Occipital lobe (tissue), 2 donors: ENCODE measurements around the gene IRX3. TPM values are rescaled to one million over a fixed set of nuclear protein-coding genes. Genes with fewer than 3 reads are reported as not detected.
"Not testable (repeated sequence)": the region's sequence is repeated elsewhere in the genome, so short reads cannot be mapped to it uniquely, and the experiment has no call there.

Source experiments
- DNase-seq: peaks from one replicate; lab custom pipeline; 2025; lab: John Stamatoyannopoulos, UW
- total RNA-seq: library from RNA; depleted of rRNA; stranded (reverse); fragments of >200 nt; gene quantifications from one replicate; pipeline ENCODE4 v1.2.3, GENCODE V29; 2014

The IRX3 gene
- total RNA-seq, 1 donor from 2014 or later, result not detected

DNA sequence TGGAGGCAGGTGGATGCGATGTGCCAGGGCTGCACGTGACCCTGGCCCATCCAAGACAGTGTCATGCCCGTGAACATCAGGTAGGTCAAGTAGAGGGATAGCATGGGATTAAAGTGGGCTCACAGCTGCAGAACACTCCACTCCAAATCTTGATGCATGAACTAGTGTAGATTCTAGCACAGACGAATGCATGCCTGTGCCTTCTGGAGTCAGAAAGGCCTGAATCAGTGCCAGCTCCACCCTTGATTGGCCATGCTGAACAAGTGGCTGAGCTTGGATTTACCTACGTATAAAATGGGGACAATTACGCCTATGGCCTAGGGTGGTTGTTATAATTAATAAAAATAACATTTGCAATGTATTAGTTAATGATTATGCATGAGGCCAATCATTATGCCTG lies 10.6 kb downstream of the IRX3 start:
- no peak for DNase-seq

DNA sequence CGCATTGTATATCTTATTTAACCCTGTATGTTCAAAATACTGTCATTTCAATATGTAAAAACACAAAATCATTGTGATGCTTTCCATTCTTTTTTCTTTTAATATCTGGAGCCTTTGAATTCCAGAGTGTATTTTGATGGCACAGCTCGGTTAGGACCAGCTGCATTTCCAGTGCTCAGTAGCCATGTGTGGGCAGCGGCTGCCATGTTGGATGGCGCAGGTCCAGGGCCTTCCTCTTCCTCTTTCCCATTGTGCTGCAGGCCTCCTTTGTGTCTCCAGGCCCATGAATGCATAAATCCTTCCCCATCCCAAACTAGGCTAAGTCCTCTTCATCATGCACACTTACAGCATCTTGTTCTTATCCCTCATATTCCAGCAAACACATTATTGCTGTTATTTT lies 13.0 kb downstream of the IRX3 start:
- no peak for DNase-seq

DNA sequence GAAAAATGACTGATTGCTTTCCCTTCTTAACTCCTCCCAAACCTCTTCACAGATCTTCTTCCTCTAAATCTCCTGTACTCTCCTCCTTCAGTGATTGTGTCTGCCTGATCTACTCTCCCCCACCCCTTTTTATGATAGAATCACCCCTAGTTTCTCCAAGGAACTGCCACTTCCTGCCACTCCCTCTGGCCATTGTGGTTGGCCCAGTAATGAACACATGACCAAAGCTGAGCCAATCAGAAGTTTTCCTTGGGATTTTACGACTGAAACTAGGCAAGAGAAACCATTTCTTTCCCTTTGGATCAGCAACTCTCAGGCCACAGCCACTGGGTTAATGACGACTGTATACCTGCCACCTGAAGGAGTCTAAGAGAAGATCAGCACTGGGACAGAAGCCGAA lies 15.9 kb downstream of the IRX3 start:
- DNase-seq, result no peak

DNA sequence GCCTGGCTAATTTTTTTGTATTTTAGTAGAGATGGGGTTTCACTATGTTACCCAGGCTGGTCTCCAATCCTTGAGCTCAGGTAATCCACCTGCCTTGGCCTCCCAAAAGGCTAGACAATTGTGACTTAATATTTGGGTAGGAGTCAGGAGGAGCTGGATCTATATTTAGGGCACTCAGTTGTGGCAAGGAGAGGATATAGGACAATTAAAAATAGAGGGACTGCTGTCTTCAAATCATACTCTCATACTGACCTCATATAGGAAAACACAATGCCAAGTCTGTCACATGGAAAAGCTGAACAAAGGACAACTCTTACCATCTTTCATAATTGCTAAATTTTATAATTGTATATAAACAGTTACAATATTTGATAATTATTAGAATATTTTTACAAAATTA lies 17.1 kb downstream of the IRX3 start:
- DNase-seq, result no peak

DNA sequence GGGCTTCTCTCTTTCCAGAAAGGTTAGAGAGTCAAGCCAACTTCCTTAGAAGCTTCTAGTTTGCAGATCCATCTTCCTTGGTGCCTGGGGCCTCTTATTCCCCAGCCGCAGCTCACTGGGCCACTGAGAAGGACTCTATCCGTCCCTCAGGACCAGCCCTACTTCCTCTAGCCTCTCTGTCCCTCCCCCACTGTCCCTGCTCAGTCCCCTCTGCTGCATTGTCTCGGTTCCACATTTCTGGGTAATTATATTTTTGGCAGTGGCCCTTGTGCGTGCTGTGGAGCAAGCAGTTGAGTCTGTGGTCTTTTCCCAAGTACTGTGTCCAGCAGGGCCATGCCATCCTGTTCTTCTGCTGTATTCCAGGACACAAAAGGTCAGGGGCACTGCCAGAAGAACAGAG lies 17.8 kb downstream of the IRX3 start:
- DNase-seq, result no peak

DNA sequence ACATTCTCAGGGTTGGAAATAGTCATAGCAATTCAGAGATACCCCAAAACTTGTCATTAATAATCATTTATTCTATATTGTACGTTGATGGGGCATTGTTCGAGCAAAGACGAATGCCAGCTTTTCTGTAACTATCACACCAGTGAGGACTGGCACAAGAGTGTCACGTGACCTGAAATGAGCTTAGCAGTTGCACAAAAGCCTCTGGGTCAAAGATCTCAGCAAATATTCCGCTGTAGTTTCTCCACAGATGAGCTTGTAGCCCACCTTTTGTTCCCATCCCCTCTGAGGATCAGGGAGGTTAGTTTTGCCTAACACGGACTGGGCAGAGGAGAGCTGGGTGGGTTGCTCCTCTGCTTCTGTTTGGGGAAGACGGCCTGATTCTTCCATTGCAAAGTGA lies 18.2 kb downstream of the IRX3 start:
- DNase-seq, result no peak

DNA sequence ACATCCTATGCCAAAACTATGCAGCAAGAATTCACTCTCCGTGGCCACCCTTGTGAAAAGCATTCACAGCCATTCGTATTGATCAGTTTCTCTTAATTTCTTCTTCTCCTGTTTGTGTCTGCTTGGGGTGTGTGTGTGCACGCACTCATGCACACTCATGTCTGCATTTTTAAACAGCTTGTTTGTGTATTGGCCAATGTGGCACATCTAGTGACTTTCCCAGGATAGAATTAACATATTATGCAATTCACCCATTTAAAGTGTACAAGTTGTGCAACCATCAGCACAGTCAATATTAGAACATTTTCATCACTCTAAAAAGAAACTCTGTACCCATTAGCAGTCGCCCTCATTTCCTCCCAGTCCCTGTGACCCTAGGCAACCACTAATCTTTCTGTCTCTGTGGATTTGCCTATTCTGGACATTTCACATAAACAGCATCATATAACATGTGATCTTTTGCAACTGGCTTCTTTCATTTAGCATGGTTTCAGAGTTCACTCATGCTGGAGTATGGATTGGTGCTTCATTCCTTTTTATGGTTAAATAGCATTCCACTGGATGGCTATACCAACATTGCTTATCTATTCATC lies 20.1 kb downstream of the IRX3 start:
- DNase-seq, result no peak

DNA sequence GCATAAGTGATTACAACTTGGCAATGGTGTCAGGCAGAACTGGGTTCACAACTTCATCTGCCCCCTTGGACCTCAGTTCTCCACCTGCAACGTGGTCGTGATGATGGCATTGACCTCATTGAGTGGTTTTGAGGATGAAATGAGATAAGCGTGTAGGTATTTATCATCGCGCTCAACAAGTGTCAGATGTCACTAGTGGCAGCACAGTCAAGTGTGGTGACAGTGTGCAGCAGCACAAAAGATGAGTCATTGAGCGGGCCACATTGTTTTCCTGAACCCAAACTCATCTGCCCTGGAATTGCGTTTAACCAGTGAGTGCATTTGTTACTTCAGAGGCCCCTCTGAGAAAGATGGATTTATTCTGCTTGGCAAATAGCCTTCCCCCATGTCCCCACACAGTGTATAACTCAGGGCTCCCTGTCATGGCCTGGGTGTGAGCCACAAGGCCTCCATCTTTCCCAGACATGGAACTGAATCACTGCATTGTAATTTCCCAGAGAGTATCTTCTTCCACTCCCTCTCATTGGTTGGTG lies 20.9 kb downstream of the IRX3 start:
- DNase-seq, result no peak

DNA sequence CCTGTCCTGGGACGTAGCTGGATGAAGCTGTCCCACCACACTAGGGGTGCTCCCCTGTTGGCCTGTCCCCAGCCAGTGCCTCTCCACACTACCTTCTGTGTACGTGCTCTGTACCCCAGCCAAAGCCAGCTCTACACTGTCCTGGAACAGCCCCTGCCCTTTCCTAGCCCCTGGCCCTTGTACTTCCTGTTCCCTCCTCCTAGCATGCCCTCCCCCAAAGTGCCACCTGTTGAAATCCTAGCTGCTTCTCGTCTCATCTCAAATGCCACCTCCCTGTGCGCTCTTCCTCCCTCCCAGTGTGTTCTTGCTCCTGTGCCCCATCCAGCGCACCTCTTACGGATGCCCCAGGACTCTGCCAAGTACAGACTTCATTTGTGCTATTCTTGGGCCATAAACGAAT lies 33.5 kb downstream of the IRX3 start:
- no peak for DNase-seq

DNA sequence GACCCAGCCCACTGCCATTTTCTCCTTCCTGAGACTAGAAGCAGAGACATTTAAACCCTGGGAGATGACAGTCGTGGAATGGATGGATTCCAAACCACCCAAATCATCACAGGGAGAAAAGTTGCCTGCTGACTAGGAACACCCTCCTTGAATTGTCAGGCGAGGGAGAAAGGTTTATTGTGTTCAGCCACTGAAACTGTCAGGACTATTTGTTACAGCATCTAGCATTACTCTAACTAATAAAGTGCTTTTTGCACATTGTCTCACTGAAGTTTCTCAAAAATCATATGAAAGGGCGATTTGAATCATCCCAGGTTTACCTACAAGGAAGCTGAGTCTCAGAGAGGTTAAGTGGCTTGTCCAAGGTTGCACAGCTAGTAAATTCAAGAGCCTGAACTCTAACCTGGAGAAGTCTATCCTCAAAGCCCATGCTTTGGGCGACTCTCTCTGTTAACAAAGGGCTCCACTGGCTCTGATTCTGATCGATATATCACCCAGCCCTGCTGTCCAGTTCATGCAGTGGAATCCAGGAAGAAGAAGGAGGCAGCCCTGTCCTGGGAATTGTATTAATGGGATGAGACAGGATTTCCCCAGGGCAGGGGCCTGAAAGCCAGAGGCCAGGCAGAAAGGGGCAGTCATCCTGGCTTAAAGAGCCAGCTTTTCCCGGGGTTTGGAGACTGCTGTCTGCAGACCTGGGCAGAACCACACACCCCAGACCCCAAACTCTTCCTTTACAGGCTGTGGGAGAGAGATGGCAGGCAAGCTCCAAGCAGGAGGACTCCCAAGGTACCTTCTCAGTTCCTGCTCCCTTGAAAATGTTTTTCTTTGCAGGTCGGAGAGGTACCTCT lies 37.5 kb downstream of the IRX3 start:
- no peak for DNase-seq

DNA sequence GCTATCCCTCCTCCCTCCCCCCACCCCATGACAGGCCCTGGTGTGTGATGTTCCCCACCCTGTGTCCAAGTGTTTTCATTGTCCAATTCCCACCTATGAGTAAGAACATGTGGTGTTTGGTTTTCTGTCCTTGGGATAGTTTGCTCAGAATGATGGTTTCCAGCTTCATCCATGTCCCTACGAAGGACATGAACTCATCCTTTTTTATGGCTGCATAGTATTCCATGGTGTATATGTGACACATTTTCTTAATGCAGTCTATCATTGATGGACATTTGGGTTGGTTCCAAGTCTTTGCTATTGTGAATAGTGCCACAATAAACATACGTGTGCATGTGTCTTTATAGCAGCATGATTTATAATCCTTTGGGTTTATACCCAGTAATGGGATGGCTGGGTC lies 38.9 kb downstream of the IRX3 start:
- not testable (repeated sequence) for DNase-seq

DNA sequence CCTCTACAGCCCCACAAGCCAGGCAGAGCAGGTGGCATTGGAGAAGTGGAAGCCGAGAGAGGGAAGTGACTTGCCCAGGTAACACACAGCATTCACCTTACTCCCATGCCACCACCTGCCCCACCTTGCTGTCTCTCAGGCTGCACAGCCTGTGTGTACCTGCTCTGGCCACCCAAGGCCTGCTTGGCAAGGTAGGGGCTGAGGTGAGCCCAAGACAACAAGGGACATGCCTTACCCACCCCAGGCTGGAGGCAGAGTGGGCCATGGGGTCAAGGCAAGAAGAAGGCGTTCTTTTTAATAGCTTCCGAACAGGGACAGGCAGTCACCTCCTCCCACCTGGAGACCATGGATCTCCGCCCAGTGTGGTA lies 40.1 kb downstream of the IRX3 start:
- no peak for DNase-seq

DNA sequence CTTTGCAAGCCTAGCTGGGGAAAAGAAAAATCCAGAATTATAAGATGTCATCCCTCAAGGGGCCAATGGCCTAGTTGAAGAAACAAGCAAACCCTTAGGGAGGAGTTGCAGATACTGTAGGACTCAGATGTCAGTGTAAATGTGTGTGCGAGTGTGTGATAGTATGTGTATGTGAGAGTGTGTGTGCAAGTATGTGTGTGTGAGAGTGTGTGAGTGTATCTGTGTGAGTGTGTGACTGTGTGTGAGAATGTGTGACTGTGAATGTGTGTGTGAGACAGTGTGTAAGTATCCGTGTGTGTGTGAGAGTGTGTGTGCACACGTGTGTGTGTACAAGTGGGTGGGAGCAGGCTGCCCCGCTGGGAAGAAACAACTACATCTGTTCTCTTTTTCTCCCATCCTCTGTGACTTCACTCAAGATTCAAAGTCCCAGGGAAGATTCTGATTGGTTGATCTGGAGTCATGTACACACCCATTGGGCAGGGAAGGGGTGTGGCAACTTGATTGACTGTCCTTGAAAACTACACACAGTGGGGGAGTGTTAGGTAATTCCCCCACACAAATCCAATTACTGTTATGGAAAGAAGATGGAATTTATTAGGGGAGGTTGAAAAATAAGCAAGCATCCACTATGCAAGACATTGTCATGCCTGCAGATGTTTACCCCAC lies 40.7 kb downstream of the IRX3 start:
- no peak for DNase-seq

DNA sequence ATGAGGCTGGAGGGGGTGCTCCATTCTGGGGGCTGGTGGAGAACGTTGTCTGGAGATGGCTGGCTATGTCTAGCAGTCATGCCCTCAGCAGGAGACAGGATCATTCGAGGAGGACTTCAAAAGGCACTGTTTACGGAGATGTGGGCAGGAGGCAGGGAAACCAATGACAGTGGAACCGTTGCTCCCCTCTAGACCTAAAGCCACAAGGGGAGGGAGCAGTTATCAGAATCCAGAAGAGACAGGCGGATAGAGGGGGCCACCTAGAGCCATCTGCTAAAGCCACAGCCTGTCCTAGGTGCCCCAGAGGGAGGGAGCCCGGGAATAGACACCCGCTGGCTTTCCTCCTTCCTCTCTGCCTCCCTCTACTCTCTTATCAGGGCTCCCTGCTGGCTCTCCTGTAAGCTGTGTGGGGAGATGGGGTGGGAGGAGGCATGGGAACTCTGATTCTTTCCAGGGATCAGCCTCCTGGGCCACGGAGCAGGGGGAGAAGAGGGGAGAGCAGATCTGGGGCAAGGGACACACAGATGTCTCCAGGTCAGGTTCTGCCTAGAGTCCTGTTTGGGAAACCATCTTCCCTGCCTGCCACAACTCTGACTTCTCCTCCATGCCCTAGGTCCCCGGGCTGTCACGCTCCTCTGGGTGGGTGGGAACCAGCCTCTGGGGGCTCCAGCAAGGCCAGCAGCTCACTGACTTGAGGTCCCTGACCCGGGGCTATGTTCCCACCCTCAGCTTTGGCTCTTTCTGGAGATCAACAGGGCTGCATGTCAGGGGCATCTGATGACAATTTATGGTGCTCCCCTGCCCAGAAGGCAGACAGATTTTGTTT lies 42.3 kb downstream of the IRX3 start:
- no peak for DNase-seq

DNA sequence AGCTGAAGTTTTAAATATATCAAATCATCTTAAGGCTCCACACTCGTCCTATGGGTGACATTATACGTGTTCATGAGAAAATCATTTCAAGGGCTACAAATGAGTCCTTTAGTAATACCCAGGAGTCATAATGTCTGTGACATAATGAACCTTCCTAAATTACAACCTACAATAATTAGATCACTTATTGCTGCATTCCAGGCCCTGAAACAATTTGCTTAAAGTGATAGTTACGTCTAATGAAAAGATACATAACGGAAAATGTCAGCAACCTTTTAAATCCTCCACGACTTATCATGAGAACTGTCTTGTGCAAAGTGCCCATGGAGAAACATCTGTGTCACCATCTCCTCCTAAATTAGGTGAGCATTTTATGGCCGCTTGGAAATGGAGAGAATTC lies 43.4 kb downstream of the IRX3 start:
- DNase-seq, result no peak

DNA sequence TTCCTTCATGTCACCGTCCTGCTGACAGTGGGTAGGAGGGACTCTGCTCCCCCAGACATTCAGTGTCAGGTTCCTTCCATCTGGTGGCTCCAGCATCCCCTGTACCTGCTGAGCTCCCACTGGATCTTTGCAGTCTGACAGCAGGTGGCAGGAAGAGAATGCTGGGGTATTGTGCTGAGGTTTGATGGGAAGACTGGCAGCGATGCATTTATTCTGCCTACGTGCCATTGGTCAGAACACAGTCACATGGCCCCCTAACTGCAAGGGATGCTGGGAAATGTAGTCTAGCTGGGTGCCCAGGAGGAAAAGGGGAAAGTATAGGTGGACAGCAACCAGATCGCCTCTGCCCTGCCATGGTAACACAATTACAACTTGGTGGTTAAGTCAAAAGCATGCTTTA lies 44.4 kb downstream of the IRX3 start:
- DNase-seq, result no peak

DNA sequence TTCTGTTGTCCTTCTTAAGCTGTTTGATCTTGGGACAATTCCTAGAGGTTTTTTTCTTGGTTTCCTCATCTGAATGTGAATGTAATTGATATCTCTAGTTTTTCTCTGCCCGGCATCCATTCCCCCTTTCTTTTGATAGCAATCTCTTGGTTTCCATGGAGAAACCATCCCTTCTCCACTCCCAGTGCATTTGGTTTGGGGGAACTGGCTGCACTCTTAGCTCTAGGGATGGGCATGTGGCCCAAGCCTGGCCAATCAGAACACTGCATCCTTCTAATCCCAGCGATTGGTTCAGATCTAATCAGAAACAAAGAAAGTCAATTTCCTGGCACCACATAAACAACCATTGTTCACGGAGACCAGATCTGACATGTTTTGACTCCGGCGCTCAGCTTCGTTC lies 45.1 kb downstream of the IRX3 start:
- DNase-seq, result no peak

DNA sequence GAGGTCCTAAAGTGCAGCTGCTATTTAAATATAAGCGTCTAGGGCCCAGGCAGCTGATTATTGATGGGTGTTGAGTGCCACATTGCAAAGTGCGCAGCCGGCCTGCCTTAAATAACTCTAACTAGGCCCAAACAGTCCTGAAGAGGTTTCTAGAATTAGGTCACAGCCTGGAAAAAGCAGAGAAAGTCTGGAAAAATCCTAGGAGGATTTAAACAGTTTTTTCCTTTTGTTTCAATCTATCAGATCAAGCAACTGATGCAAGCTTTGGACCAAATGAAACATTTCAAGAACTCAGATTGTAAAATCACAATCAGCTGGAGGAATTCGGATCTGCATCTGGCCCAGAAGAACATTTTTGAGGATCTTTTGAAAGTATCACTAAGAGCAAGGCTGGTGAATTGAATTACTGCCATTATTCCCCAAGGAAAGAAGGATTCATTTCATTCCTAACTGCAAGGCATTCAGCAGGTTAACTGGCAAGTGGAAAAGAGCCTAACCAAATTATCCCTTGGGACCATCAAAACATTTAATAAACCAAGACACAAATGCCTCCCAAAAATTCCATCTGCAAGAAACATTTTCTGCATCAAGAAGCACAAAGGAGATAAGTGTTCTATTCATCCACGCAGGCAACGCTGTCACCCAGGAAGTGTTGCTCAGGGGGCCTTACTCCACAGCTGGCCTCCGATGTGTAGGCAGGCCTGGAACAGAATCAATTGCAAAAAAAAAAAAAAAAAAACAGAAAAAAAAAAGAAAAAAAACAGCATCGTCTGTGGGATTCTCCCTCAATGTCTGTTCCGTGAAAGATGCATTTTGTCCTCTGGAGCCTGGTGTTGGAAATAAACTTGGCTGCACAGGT lies 46.1 kb downstream of the IRX3 start:
- no peak for DNase-seq

DNA sequence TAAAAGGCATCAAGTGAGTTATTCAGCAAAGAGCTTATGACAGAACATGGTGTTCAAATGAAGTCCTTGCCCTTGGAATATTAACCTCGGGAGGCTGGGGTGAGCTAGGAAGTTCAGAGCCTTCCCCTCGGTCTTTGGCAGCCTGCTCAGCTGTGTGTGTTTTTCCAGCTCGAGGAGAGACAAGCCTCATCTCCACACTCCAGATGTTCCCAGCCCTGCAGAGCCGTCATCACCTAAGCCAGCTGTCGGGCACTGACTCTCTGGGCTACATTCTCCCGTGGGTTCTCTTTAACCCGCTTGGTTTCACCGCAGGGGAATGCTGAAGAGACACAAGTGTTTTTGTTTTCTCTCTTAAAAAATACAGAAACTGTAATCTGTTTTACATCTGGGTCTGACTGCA lies 47.1 kb downstream of the IRX3 start:
- no peak for DNase-seq

DNA sequence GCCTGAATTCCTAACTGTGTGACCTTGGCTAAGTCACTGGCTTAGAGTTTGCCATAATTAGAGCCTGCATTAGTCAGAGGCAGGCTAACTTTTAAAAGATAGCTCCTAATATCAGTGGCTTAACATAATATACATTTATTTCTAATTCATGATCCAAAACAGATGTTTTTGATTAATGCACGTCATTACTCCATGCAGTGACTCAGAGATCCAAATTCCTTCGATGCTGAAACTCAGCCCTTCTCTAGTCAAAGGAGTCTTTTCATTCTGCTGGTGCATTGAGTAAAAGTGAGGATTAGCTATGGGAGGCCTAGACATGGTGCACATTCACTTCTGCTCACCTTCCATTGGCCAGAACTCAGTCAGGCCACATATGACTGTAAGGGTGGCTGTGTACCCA lies 49.8 kb downstream of the IRX3 start:
- no peak for DNase-seq

DNA sequence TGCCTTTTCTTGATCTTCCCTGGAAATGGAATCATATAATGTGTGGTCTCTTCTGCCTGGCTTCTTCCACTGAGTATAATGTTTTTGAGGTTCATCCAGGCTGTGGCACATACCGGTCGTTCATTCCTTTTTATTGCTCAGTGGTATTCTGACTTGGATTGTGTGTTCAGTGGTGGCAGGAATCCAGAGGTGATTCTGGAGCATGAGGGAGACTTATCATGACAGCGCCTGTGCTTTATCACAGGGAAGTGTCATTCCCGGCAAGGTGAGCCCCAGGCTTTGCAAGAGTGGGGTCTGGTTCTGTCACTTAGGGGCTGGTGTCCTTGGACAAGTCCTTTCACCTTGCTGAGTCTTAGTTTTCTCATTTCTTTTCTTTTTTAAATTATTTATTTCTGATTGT lies 53.0 kb downstream of the IRX3 start:
- no peak for DNase-seq
